ENCODE results near the gene GALNT15. TPM values are rescaled to one million over a fixed set of nuclear protein-coding genes. Genes with fewer than 3 reads are reported as not detected.

GALNT15 gene
- total RNA-seq, 1 experiment from 2014 or later, result not detected

- Histone ChIP-seq H3K36me3 (ENCODE audit: insufficient read depth, low read length, poor library complexity, severe bottlenecking) (no peaks in the 10 kb centered on the region), H3K27ac (ENCODE audit: low read depth, low read length, poor library complexity, severe bottlenecking) (no peak overlapping the region), H3K4me3 (ENCODE audit: low read depth, low read length, poor library complexity, severe bottlenecking) (no peak overlapping the region), H3K9me3 (ENCODE audit: low read depth, low read length, poor library complexity, severe bottlenecking) (no peaks in the 10 kb centered on the region), H3K4me1 (ENCODE audit: insufficient read depth, low read length, poor library complexity, severe bottlenecking) (no peaks in the 10 kb centered on the region), H3K27me3 (replicated peaks; ENCODE audit: insufficient read depth, low read depth, low read length, poor library complexity) (no peaks in the 10 kb centered on the region)
- TF ChIP-seq, protein P1, sequence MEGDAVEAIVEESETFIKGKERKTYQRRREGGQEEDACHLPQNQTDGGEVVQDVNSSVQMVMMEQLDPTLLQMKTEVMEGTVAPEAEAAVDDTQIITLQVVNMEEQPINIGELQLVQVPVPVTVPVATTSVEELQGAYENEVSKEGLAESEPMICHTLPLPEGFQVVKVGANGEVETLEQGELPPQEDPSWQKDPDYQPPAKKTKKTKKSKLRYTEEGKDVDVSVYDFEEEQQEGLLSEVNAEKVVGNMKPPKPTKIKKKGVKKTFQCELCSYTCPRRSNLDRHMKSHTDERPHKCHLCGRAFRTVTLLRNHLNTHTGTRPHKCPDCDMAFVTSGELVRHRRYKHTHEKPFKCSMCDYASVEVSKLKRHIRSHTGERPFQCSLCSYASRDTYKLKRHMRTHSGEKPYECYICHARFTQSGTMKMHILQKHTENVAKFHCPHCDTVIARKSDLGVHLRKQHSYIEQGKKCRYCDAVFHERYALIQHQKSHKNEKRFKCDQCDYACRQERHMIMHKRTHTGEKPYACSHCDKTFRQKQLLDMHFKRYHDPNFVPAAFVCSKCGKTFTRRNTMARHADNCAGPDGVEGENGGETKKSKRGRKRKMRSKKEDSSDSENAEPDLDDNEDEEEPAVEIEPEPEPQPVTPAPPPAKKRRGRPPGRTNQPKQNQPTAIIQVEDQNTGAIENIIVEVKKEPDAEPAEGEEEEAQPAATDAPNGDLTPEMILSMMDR (conservative IDR thresholded peaks at IDR 0.05; ENCODE audit: low read depth, low read length), result no peak
- no peak for TF ChIP-seq EZH2 (IDR thresholded peaks at IDR 0.05; ENCODE audit: borderline replicate concordance, low read depth, low read length, poor library complexity, severe bottlenecking)
- ChIA-PET POLR2A (ENCODE audit: low non-redundant PET) (no interaction called here), CTCF (no interaction called here)
- BruUV-seq (replicated peaks), result no TSS peak
- DNase-seq (ENCODE audit: low spot score), result no peak
- intact Hi-C loops (cut with micrococcal nuclease; ENCODE audit: unreplicated experiment), result no loop called here
Observed at GRCh38 chr3:16183601-16184270, 9.3 kb downstream of the GALNT15 start.

- BruUV-seq (replicated peaks), result no TSS peak
- no peak for DNase-seq (ENCODE audit: low spot score)
- CTCF ChIA-PET, result no interaction called here
- Histone ChIP-seq H3K27ac (ENCODE audit: low read depth, low read length, poor library complexity, severe bottlenecking) (no peak overlapping the region), H3K9me3 (ENCODE audit: low read depth, low read length, poor library complexity, severe bottlenecking) (no peaks in the 10 kb centered on the region), H3K4me1 (ENCODE audit: insufficient read depth, low read length, poor library complexity, severe bottlenecking) (no peaks in the 10 kb centered on the region), H3K36me3 (ENCODE audit: insufficient read depth, low read length, poor library complexity, severe bottlenecking) (no peaks in the 10 kb centered on the region), H3K27me3 (replicated peaks; ENCODE audit: insufficient read depth, low read depth, low read length, poor library complexity) (no peaks in the 10 kb centered on the region), H3K4me3 (ENCODE audit: low read depth, low read length, poor library complexity, severe bottlenecking) (no peak overlapping the region)
- POLR2A ChIA-PET (ENCODE audit: low non-redundant PET), result no interaction called here
- TF ChIP-seq EZH2 (IDR thresholded peaks at IDR 0.05; ENCODE audit: borderline replicate concordance, low read depth, low read length, poor library complexity, severe bottlenecking), result no peak
- TF ChIP-seq, protein P1 (conservative IDR thresholded peaks at IDR 0.05; ENCODE audit: low read depth, low read length), result no peak
- intact Hi-C loops (cut with micrococcal nuclease; ENCODE audit: unreplicated experiment), result no loop called here
Observed at GRCh38 chr3:16186086-16186485, 11.6 kb downstream of the GALNT15 start.

DNA sequence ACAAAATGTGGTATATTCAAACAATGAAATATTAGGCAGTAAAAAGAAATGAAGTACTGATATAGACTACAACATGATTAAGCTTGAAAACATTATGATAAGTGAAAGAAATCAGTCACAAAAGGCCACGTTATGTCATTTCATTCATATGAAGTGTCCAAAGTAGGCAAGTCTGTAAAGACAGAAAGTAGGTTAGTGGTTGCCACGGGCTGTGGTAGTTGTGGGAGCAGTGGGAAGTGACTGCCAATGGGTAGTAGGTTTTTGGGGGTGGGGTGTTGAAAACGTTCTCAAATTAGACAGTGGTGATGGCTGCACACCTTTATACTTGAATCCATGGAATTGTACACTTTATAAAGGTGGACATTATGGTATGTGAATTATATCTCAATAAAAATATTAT, 12.1 kb downstream of the GALNT15 start:
- intact Hi-C loops (cut with micrococcal nuclease; ENCODE audit: unreplicated experiment), result no loop called here
- no peak for DNase-seq (ENCODE audit: low spot score)
- Histone ChIP-seq H3K36me3 (ENCODE audit: insufficient read depth, low read length, poor library complexity, severe bottlenecking) (no peaks in the 10 kb centered on the region), H3K4me1 (ENCODE audit: insufficient read depth, low read length, poor library complexity, severe bottlenecking) (no peaks in the 10 kb centered on the region), H3K4me3 (ENCODE audit: low read depth, low read length, poor library complexity, severe bottlenecking) (no peak overlapping the region), H3K9me3 (ENCODE audit: low read depth, low read length, poor library complexity, severe bottlenecking) (no peaks in the 10 kb centered on the region), H3K27ac (ENCODE audit: low read depth, low read length, poor library complexity, severe bottlenecking) (no peak overlapping the region), H3K27me3 (replicated peaks; ENCODE audit: insufficient read depth, low read depth, low read length, poor library complexity) (no peaks in the 10 kb centered on the region)
- no TSS peak for BruUV-seq (replicated peaks)
- CTCF ChIA-PET, result no interaction called here
- TF ChIP-seq EZH2 (IDR thresholded peaks at IDR 0.05; ENCODE audit: borderline replicate concordance, low read depth, low read length, poor library complexity, severe bottlenecking), result no peak
- TF ChIP-seq, protein P1 (conservative IDR thresholded peaks at IDR 0.05; ENCODE audit: low read depth, low read length), result no peak
- POLR2A ChIA-PET (ENCODE audit: low non-redundant PET), result no interaction called here
